ENCODE measurements around the gene GABRB1. TPM values are rescaled to one million over a fixed set of nuclear protein-coding genes. Genes with fewer than 3 reads are reported as not detected.
"Not testable (repeated sequence)": the region's sequence is repeated elsewhere in the genome, so short reads cannot be mapped to it uniquely, and the experiment has no call there.

The GABRB1 gene
- total RNA-seq, 2 experiments from 2014 or later, result not detected

GRCh38 chr4:47274901-47275300, 243.5 kb downstream of the GABRB1 start:
- DNase-seq, result no peak
- POLR2A ChIA-PET, result no interaction called here
- Mint-ChIP-seq H3K27ac (no peak overlapping the region), H3K36me3 (ENCODE audit: low read depth) (no peaks in the 10 kb centered on the region), H3K27me3 (no peaks in the 10 kb centered on the region), H3K9me3 (no peaks in the 10 kb centered on the region), H3K4me1 (ENCODE audit: low read depth) (no peaks in the 10 kb centered on the region), H3K4me3 (no peak overlapping the region)
- no peak for TF ChIP-seq CTCF (IDR thresholded peaks at IDR 0.05)
- no peak for ATAC-seq
- intact Hi-C loops (cut with micrococcal nuclease), result no loop called here
- CTCF ChIA-PET, result interaction anchor here (0.9 kb wide), 1 partner anchor 108 kb away, joined by 3 read pairs; no protein-coding TSS in a partner anchor

- TF ChIP-seq CTCF (IDR thresholded peaks at IDR 0.05), result no peak
- Mint-ChIP-seq H3K4me3 (no peak overlapping the region), H3K4me1 (ENCODE audit: low read depth) (no peaks in the 10 kb centered on the region), H3K27me3 (no peaks in the 10 kb centered on the region), H3K36me3 (ENCODE audit: low read depth) (no peaks in the 10 kb centered on the region), H3K27ac (no peak overlapping the region), H3K9me3 (no peaks in the 10 kb centered on the region)
- no peak for ATAC-seq
- POLR2A ChIA-PET, result no interaction called here
- intact Hi-C loops (cut with micrococcal nuclease), result no loop called here
- CTCF ChIA-PET, result no interaction called here
- DNase-seq, result no peak
Observed at GRCh38 chr4:47275595-47275994, 244.2 kb downstream of the GABRB1 start.

GRCh38 chr4:47278631-47279030, 247.3 kb downstream of the GABRB1 start:
- peaks cover 3% of the 10 kb centered on the region for H3K9me3 Mint-ChIP-seq
- no peaks in the 10 kb centered on the region for H3K4me1 Mint-ChIP-seq (ENCODE audit: low read depth)
- intact Hi-C loops (cut with micrococcal nuclease), result no loop called here
- ATAC-seq (no peak), DNase-seq (no peak)
- TF ChIP-seq CTCF (IDR thresholded peaks at IDR 0.05), result no peak
- no peaks in the 10 kb centered on the region for H3K36me3 Mint-ChIP-seq (ENCODE audit: low read depth)
- no peak overlapping the region for H3K27ac Mint-ChIP-seq
- ChIA-PET CTCF (no interaction called here), POLR2A (no interaction called here)
- H3K4me3 Mint-ChIP-seq, result no peak overlapping the region
- peaks cover 4% of the 10 kb centered on the region for H3K27me3 Mint-ChIP-seq

GRCh38 chr4:47287735-47288134, 256.4 kb downstream of the GABRB1 start:
- no peaks in the 10 kb centered on the region for H3K4me1 Mint-ChIP-seq (ENCODE audit: low read depth)
- H3K27me3 Mint-ChIP-seq, result peaks cover 8% of the 10 kb centered on the region
- DNase-seq, result no peak
- H3K36me3 Mint-ChIP-seq (ENCODE audit: low read depth), result no peaks in the 10 kb centered on the region
- POLR2A ChIA-PET, result no interaction called here
- H3K27ac Mint-ChIP-seq, result no peak overlapping the region
- CTCF ChIA-PET, result no interaction called here
- TF ChIP-seq CTCF (IDR thresholded peaks at IDR 0.05), result no peak
- intact Hi-C loops (cut with micrococcal nuclease), result no loop called here
- no peak for ATAC-seq
- H3K4me3 Mint-ChIP-seq, result no peak overlapping the region
- H3K9me3 Mint-ChIP-seq, result peaks cover 3% of the 10 kb centered on the region

GRCh38 chr4:47289805-47290204, 258.4 kb downstream of the GABRB1 start:
- H3K27ac Mint-ChIP-seq, result no peak overlapping the region
- intact Hi-C loops (cut with micrococcal nuclease), result no loop called here
- DNase-seq, result no peak
- no peak overlapping the region for H3K4me3 Mint-ChIP-seq
- ATAC-seq, result no peak
- CTCF ChIA-PET, result no interaction called here
- no peaks in the 10 kb centered on the region for H3K36me3 Mint-ChIP-seq (ENCODE audit: low read depth)
- no peaks in the 10 kb centered on the region for H3K4me1 Mint-ChIP-seq (ENCODE audit: low read depth)
- no peaks in the 10 kb centered on the region for H3K9me3 Mint-ChIP-seq
- POLR2A ChIA-PET, result no interaction called here
- TF ChIP-seq CTCF (IDR thresholded peaks at IDR 0.05), result no peak
- H3K27me3 Mint-ChIP-seq, result peaks cover 5% of the 10 kb centered on the region

- DNase-seq; POLR2A ChIA-PET; H3K36me3 Mint-ChIP-seq (ENCODE audit: low read depth); CTCF ChIA-PET; H3K4me3 Mint-ChIP-seq; H3K27ac Mint-ChIP-seq; intact Hi-C loops (cut with micrococcal nuclease); ATAC-seq; H3K9me3 Mint-ChIP-seq; H3K27me3 Mint-ChIP-seq; H3K4me1 Mint-ChIP-seq (ENCODE audit: low read depth): not testable (repeated sequence)
Observed at GRCh38 chr4:47290873-47291272, 259.5 kb downstream of the GABRB1 start.
